Measurements from ENCODE around the gene ZMYND10.

Gene ZMYND10

GRCh38 chr3:50350213-50350526 lies 4.6 kb upstream of the ZMYND10 start:
- peaks cover 17% of the 10 kb centered on the region for H3K27me3 Mint-ChIP-seq (ENCODE audit: low read depth, poor library complexity)
- peak overlapping the region; percentile 94 for H3K4me3 Mint-ChIP-seq
- no peak for DNase-seq
- H3K9me3 Mint-ChIP-seq: no peaks in the 10 kb centered on the region
- H3K4me1 Mint-ChIP-seq: peaks cover 25% of the 10 kb centered on the region
- TF ChIP-seq, protein P1, sequence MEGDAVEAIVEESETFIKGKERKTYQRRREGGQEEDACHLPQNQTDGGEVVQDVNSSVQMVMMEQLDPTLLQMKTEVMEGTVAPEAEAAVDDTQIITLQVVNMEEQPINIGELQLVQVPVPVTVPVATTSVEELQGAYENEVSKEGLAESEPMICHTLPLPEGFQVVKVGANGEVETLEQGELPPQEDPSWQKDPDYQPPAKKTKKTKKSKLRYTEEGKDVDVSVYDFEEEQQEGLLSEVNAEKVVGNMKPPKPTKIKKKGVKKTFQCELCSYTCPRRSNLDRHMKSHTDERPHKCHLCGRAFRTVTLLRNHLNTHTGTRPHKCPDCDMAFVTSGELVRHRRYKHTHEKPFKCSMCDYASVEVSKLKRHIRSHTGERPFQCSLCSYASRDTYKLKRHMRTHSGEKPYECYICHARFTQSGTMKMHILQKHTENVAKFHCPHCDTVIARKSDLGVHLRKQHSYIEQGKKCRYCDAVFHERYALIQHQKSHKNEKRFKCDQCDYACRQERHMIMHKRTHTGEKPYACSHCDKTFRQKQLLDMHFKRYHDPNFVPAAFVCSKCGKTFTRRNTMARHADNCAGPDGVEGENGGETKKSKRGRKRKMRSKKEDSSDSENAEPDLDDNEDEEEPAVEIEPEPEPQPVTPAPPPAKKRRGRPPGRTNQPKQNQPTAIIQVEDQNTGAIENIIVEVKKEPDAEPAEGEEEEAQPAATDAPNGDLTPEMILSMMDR (IDR thresholded peaks at IDR 0.05): no peak
- H3K27ac Mint-ChIP-seq: no peak overlapping the region
- H3K36me3 Mint-ChIP-seq (ENCODE audit: low read depth): peaks cover 14% of the 10 kb centered on the region

- H3K4me3 Mint-ChIP-seq: peak overlapping the region; percentile 30
- H3K9me3 Mint-ChIP-seq: peaks cover 4% of the 10 kb centered on the region
- H3K27ac Mint-ChIP-seq: no peak overlapping the region
- peaks cover 7% of the 10 kb centered on the region for H3K36me3 Mint-ChIP-seq (ENCODE audit: low read depth)
- DNase-seq: peak; percentile 73
- peaks cover 46% of the 10 kb centered on the region for H3K27me3 Mint-ChIP-seq (ENCODE audit: low read depth, poor library complexity)
- TF ChIP-seq, protein P1 (IDR thresholded peaks at IDR 0.05): peak; percentile 61
- peaks cover 25% of the 10 kb centered on the region for H3K4me1 Mint-ChIP-seq
These were observed 1.8 kb upstream of the ZMYND10 start for GRCh38 chr3:50347187-50347813.

DNA sequence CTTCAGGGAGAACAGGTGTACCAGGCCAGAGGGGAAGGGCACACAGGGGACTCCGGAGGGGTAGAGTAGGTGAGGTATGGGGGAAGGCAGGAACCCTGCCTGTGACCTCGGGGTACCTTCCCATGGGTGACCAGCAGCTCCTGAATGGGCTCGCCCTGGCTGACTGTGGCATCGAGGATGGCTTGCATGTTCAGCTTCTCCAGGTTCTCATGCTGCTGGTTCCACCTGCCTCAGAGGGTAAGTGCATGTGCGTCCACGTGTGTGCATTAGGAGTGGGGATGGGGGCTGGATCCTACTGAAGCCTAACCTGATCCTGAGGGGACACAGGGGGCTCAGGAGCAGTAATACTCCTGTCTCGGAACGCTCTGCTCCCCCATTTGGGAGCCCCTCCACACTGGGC lies 524 bp downstream of the ZMYND10 start:
- peaks cover 4% of the 10 kb centered on the region for H3K9me3 Mint-ChIP-seq
- peaks cover 7% of the 10 kb centered on the region for H3K36me3 Mint-ChIP-seq (ENCODE audit: low read depth)
- no peak for DNase-seq
- peak overlapping the region; percentile 82 for H3K4me3 Mint-ChIP-seq
- H3K4me1 Mint-ChIP-seq: peaks cover 11% of the 10 kb centered on the region
- TF ChIP-seq, protein P1 (IDR thresholded peaks at IDR 0.05): no peak
- no peak overlapping the region for H3K27ac Mint-ChIP-seq
- H3K27me3 Mint-ChIP-seq (ENCODE audit: low read depth, poor library complexity): peaks cover 69% of the 10 kb centered on the region

- Mint-ChIP-seq H3K4me1 (peaks cover 27% of the 10 kb centered on the region), H3K27me3 (ENCODE audit: low read depth, poor library complexity) (peaks cover 89% of the 10 kb centered on the region), H3K27ac (no peak overlapping the region), H3K9me3 (peaks cover 4% of the 10 kb centered on the region), H3K36me3 (ENCODE audit: low read depth) (peaks cover 1% of the 10 kb centered on the region), H3K4me3 (no peak overlapping the region)
- no peak for DNase-seq
- TF ChIP-seq, protein P1 (IDR thresholded peaks at IDR 0.05): no peak
These were observed 2.5 kb downstream of the ZMYND10 start for GRCh38 chr3:50342813-50343633.

DNA sequence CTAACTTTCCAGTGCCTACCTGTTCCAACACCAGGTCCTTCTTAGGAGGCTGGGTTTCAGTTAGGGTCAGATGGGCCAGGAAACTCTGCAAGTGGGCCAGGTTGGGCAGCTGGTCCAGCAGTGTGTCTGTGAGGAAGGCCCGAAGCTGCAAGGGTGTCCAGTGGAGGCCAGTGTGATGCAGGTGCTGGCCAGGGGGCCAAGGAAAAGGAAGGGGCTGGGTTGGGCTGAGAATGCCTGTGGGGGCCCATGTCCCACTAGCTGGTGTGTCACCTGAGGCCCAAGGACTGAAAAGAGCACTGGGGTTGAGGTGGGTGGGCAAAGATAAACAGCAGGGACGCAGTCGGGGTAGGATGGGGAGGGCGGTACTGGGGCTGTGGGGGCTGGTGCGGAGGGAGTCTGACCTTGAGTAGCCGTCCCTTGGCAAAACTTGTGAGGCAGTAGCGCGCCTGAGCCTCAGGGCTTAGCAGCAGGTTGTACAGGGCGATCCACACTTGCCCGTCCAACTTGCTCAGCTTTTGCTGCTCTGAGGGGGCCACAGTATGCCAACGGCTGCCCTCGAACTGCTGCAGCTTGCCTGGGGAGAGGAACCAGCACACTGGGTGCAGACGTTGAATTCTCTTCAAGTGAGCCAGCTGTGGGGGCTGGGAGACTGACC lies 3.4 kb downstream of the ZMYND10 start:
- TF ChIP-seq, protein P1 (IDR thresholded peaks at IDR 0.05): no peak
- Mint-ChIP-seq H3K27me3 (ENCODE audit: low read depth, poor library complexity) (peaks cover 92% of the 10 kb centered on the region), H3K4me3 (no peak overlapping the region), H3K4me1 (peaks cover 29% of the 10 kb centered on the region), H3K9me3 (peaks cover 4% of the 10 kb centered on the region), H3K36me3 (ENCODE audit: low read depth) (no peaks in the 10 kb centered on the region), H3K27ac (no peak overlapping the region)
- no peak for DNase-seq

All from nephron progenitor cell (in vitro differentiated cells).